ENCODE measurements around the gene HS3ST6. TPM values are rescaled to one million over a fixed set of nuclear protein-coding genes. Genes with fewer than 3 reads are reported as not detected.
"Not testable (repeated sequence)": the region's sequence is repeated elsewhere in the genome, so short reads cannot be mapped to it uniquely, and the experiment has no call there.

Gene HS3ST6
- total and polyA plus RNA-seq, 9 of the 15 experiments (the other 6 are each of a cell fraction or from before 2014, with no cell fraction given) = not detected

- H3K9me3 ChIP-seq (replicated peaks; ENCODE audit: control insufficient read depth, insufficient read depth, low read depth, low read length); in situ Hi-C loops (cut with MboI); BruUV-seq (replicated peaks); H3K9ac ChIP-seq (ENCODE audit: insufficient read depth in 1 of 2, low read depth in 2 of 2, low read length in 2 of 2); FAIRE-seq; intact Hi-C loops (cut with micrococcal nuclease); H3K79me2 ChIP-seq (ENCODE audit: control insufficient read depth, insufficient read depth, low read length); POLR2A ChIA-PET; CTCF ChIA-PET (ENCODE audit: low intra/inter-chr PET ratio); H3K4me3 ChIP-seq; H3K27ac ChIP-seq (ENCODE audit: extremely low read depth, low read depth, low read length); H2AFZ ChIP-seq (ENCODE audit: low read depth, low read length); ATAC-seq; DNase-seq (ENCODE audit: extremely low read depth in 1 of 4, low spot score in 3 of 4); H3K9me1 ChIP-seq (ENCODE audit: control insufficient read depth, insufficient read depth, low read length); H3K4me2 ChIP-seq (ENCODE audit: insufficient read depth, low read length); H3K36me3 ChIP-seq (ENCODE audit: control insufficient read depth, insufficient read depth, low read length): not testable (repeated sequence)
- Histone ChIP-seq H4K20me1 (replicated peaks; ENCODE audit: control insufficient read depth, insufficient read depth, low read length) (0 out of 2 replicates have a peak, but pooled peaks cover 11% of the 10 kb centered on the region), H3K4me1 (replicated peaks in 1 of 2; ENCODE audit: control insufficient read depth in 2 of 2, insufficient read depth in 2 of 2, low read length in 2 of 2) (peaks cover 12 to 68% of the 10 kb centered on the region in 2 experiments; a peak in 4 of 5 replicates), H3K27me3 (ENCODE audit: control insufficient read depth in 2 of 2, insufficient read depth in 2 of 2, low read length in 2 of 2) (peaks cover 20 to 31% of the 10 kb centered on the region in 2 experiments; a peak in 4 of 5 replicates)
- 13% methylated on average over 20 of the region's 21 CpGs for WGBS (ENCODE audit: insufficient coverage, low coverage, missing lambda C conversion rate)
- TF ChIP-seq SAFB (IDR thresholded peaks at IDR 0.05; ENCODE audit: borderline replicate concordance, low read depth, low read length) = peak; percentile 92; the same call in 1 of the 2 replicates
Observed at GRCh38 chr16:1920122-1920521, 1.9 kb upstream of the HS3ST6 start.

- Histone ChIP-seq H4K20me1 (replicated peaks; ENCODE audit: control insufficient read depth, insufficient read depth, low read length) (0 out of 2 replicates have a peak, but pooled peaks cover 11% of the 10 kb centered on the region), H3K27ac (ENCODE audit: extremely low read depth, low read depth, low read length) (no peak overlapping the region), H3K9ac (ENCODE audit: insufficient read depth in 1 of 2, low read depth in 2 of 2, low read length in 2 of 2) (no peak overlapping the region), H3K9me1 (ENCODE audit: control insufficient read depth, insufficient read depth, low read length) (no peaks in the 10 kb centered on the region), H3K36me3 (ENCODE audit: control insufficient read depth, insufficient read depth, low read length) (no peaks in the 10 kb centered on the region), H3K4me3 (no peak overlapping the region), H3K9me3 (replicated peaks; ENCODE audit: control insufficient read depth, insufficient read depth, low read depth, low read length) (no peaks in the 10 kb centered on the region), H3K4me2 (ENCODE audit: insufficient read depth, low read length) (no peak overlapping the region), H2AFZ (ENCODE audit: low read depth, low read length) (no peak overlapping the region), H3K4me1 (replicated peaks in 1 of 2; ENCODE audit: control insufficient read depth in 2 of 2, insufficient read depth in 2 of 2, low read length in 2 of 2) (peaks cover 12 to 65% of the 10 kb centered on the region in 2 experiments; a peak in 4 of 5 replicates), H3K27me3 (ENCODE audit: control insufficient read depth in 2 of 2, insufficient read depth in 2 of 2, low read length in 2 of 2) (peaks cover 20 to 37% of the 10 kb centered on the region in 2 experiments; a peak in 4 of 5 replicates), H3K79me2 (ENCODE audit: control insufficient read depth, insufficient read depth, low read length) (no peaks in the 10 kb centered on the region)
- WGBS (ENCODE audit: insufficient coverage, low coverage, missing lambda C conversion rate) = 25% methylated on average over 27 of the region's 30 CpGs
- ChIA-PET CTCF (ENCODE audit: low intra/inter-chr PET ratio) (no interaction called here), POLR2A (no interaction called here)
- in situ Hi-C loops (cut with MboI) (no loop called here), intact Hi-C loops (cut with micrococcal nuclease) (no loop called here)
- no TSS peak for BruUV-seq (replicated peaks)
- FAIRE-seq (no peak), ATAC-seq (no peak), DNase-seq (ENCODE audit: extremely low read depth in 1 of 4, low spot score in 3 of 4) (no peak)
- no peak for TF ChIP-seq KAT8 (IDR thresholded peaks at IDR 0.05; ENCODE audit: low read depth)
- no peak for TF ChIP-seq NFIC (IDR thresholded peaks at IDR 0.05)
- TF ChIP-seq CREM (IDR thresholded peaks at IDR 0.05; ENCODE audit: low read depth) = no peak
- no peak for TF ChIP-seq SIX5 (IDR thresholded peaks at IDR 0.05; ENCODE audit: borderline replicate concordance in 1 of 2, insufficient read depth in 1 of 2, low read depth in 1 of 2, low read length in 2 of 2)
- TF ChIP-seq ZHX1 (conservative IDR thresholded peaks at IDR 0.05; ENCODE audit: low read length) = no peak
- TF ChIP-seq PTTG1 (tag; IDR thresholded peaks at IDR 0.05; ENCODE audit: low read depth) = no peak
- TF ChIP-seq CBFA2T2 (conservative IDR thresholded peaks at IDR 0.05) = no peak
Observed at GRCh38 chr16:1919327-1919998, 1.2 kb upstream of the HS3ST6 start.
